CD4-positive, alpha-beta T cell treated with Interleukin-17A for 4 hours (primary cell): Measurements from ENCODE around the gene SLC36A1.

Experiments
- DNase-seq: peaks from one replicate; pipeline ENCODE4 v3.0.0-alpha.2; 2020; ENCODE audit warnings: mixed read lengths

The SLC36A1 gene

DNA sequence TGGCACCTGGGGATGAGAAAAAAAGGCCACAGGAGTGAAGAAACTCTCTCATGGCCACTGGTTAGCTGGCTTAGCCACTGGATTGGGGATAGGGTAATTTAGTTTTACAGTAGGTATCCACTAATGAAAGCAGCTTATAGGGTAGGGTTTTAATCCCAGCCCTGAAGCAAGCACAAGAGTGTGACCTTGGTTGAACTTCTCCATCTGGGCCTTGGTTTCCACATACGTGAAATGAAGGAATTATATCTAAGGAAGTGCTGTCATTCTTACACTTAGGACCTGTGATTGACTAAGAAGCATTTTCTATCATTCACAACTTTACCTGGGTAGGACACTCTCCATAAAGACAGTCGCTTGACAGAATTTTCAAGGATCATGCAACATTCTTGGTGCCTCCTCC, 94.2 kb downstream of the SLC36A1 start:
- no peak for DNase-seq
